ENCODE results near the gene FPR3. TPM values are rescaled to one million over a fixed set of nuclear protein-coding genes. Genes with fewer than 3 reads are reported as not detected.
A peak's percentile ranks its signal among the peaks of the same experiment; 100 is the strongest.
"Not testable (repeated sequence)": the region's sequence is repeated elsewhere in the genome, so short reads cannot be mapped to it uniquely, and the experiment has no call there.

FPR3 gene
- total RNA-seq, 2 experiments from 2014 or later, result not detected

DNA sequence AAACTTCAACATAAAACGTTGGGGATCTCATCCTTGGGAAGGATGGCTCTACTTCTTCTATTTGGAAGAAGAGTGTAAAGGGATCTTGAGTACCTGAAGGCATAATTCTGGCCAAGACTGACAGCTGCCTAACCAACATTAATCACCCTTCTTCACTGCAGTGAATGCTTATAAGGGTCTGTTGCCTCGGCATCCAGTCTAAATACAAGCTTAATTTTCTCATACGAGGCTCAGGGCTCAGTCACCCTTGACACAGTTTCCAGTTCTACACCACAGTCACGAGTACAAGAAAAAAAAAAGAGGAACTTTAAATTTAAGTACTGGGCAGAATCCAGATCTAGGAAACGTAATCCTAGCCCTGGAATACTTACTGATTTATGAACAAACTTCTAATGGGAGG, 9.0 kb downstream of the FPR3 start:
- POLR2A ChIA-PET, result no interaction called here
- peaks cover 9% of the 10 kb centered on the region for H3K27me3 Mint-ChIP-seq
- CTCF ChIA-PET, result no interaction called here
- Histone ChIP-seq H3K4me1 (ENCODE audit: insufficient read depth, low read length) (no peaks in the 10 kb centered on the region), H3K36me3 (ENCODE audit: insufficient read depth, low read length) (no peaks in the 10 kb centered on the region), H3K9me3 (ENCODE audit: control insufficient read depth in 1 of 2, insufficient read depth in 1 of 2, low read length in 2 of 2) (peaks cover 0 to 19% of the 10 kb centered on the region in 2 experiments), H3K4me3 (ENCODE audit: low read length) (no peak overlapping the region), H3K27ac (ENCODE audit: low read depth in 1 of 2, low read length in 2 of 2) (no peak overlapping the region), H3K27me3 (ENCODE audit: control insufficient read depth in 1 of 2, insufficient read depth in 2 of 2, low read length in 2 of 2) (no peaks in the 10 kb centered on the region)
- intact Hi-C loops (cut with DNase I, micrococcal nuclease), result no loop called here
- no peaks in the 10 kb centered on the region for H3K36me3 Mint-ChIP-seq (ENCODE audit: low read depth)
- H3K9me3 Mint-ChIP-seq, result no peaks in the 10 kb centered on the region
- TF ChIP-seq, protein P1, sequence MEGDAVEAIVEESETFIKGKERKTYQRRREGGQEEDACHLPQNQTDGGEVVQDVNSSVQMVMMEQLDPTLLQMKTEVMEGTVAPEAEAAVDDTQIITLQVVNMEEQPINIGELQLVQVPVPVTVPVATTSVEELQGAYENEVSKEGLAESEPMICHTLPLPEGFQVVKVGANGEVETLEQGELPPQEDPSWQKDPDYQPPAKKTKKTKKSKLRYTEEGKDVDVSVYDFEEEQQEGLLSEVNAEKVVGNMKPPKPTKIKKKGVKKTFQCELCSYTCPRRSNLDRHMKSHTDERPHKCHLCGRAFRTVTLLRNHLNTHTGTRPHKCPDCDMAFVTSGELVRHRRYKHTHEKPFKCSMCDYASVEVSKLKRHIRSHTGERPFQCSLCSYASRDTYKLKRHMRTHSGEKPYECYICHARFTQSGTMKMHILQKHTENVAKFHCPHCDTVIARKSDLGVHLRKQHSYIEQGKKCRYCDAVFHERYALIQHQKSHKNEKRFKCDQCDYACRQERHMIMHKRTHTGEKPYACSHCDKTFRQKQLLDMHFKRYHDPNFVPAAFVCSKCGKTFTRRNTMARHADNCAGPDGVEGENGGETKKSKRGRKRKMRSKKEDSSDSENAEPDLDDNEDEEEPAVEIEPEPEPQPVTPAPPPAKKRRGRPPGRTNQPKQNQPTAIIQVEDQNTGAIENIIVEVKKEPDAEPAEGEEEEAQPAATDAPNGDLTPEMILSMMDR (IDR thresholded peaks at IDR 0.05), result no peak
- no peaks in the 10 kb centered on the region for H3K4me1 Mint-ChIP-seq (ENCODE audit: low read depth)
- DNase-seq, result peak in 2 of 14 experiments; percentile 43 to 45
- no peak overlapping the region for H3K4me3 Mint-ChIP-seq
- no peak overlapping the region for H3K27ac Mint-ChIP-seq
- no peak for ATAC-seq (ENCODE audit: poor library complexity)

- H3K36me3 Mint-ChIP-seq (ENCODE audit: low read depth); POLR2A ChIA-PET; H3K27ac Mint-ChIP-seq; H3K27me3 Mint-ChIP-seq; intact Hi-C loops (cut with DNase I, micrococcal nuclease); H3K4me3 Mint-ChIP-seq; H3K27ac ChIP-seq (ENCODE audit: low read depth in 1 of 2, low read length in 2 of 2); H3K36me3 ChIP-seq (ENCODE audit: insufficient read depth, low read length); H3K9me3 Mint-ChIP-seq; H3K4me1 Mint-ChIP-seq (ENCODE audit: low read depth); DNase-seq; ATAC-seq (ENCODE audit: poor library complexity); H3K4me3 ChIP-seq (ENCODE audit: low read length); H3K27me3 ChIP-seq (ENCODE audit: control insufficient read depth in 1 of 2, insufficient read depth in 2 of 2, low read length in 2 of 2); H3K4me1 ChIP-seq (ENCODE audit: insufficient read depth, low read length): not testable (repeated sequence)
- H3K9me3 ChIP-seq (ENCODE audit: control insufficient read depth in 1 of 2, insufficient read depth in 1 of 2, low read length in 2 of 2), result peaks cover 0 to 14% of the 10 kb centered on the region in 2 experiments
- CTCF ChIA-PET, result interaction anchor here (0.6 kb wide), 1 partner anchor 8 kb away, joined by 3 read pairs; no protein-coding TSS in a partner anchor
These were observed 9.8 kb downstream of the FPR3 start for GRCh38 chr19:51804789-51805188.

- DNase-seq; H3K4me1 Mint-ChIP-seq (ENCODE audit: low read depth); H3K27ac ChIP-seq (ENCODE audit: low read depth in 1 of 2, low read length in 2 of 2); ATAC-seq (ENCODE audit: poor library complexity); H3K9me3 Mint-ChIP-seq; H3K4me1 ChIP-seq (ENCODE audit: insufficient read depth, low read length); H3K4me3 ChIP-seq (ENCODE audit: low read length); CTCF ChIA-PET; intact Hi-C loops (cut with DNase I, micrococcal nuclease); H3K27ac Mint-ChIP-seq; H3K4me3 Mint-ChIP-seq; H3K27me3 Mint-ChIP-seq; H3K9me3 ChIP-seq (ENCODE audit: control insufficient read depth in 1 of 2, insufficient read depth in 1 of 2, low read length in 2 of 2); H3K36me3 ChIP-seq (ENCODE audit: insufficient read depth, low read length); H3K36me3 Mint-ChIP-seq (ENCODE audit: low read depth); H3K27me3 ChIP-seq (ENCODE audit: control insufficient read depth in 1 of 2, insufficient read depth in 2 of 2, low read length in 2 of 2); POLR2A ChIA-PET: not testable (repeated sequence)
These were observed 10.4 kb downstream of the FPR3 start for GRCh38 chr19:51805396-51805795.

DNA sequence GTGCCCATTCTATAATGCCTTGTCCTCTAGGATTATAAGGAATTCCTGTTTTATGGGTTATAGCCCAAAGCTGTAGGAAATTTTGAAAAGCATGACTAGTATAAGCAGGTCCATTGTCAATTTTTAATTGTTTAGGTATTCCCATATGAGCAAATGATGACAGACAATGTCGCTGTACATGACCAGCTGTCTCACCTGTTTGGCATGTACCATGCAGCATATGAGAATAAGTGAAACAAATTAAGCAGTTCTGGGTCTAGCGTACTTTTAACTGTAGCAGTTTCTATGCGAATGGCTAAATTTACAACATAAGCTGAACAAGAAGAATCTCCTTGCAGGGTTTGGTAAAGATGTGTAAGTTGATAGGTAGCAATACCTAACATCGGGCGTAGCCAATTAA, 11.6 kb downstream of the FPR3 start:
- ATAC-seq (ENCODE audit: poor library complexity); H3K36me3 ChIP-seq (ENCODE audit: insufficient read depth, low read length); H3K27me3 Mint-ChIP-seq; H3K9me3 Mint-ChIP-seq; intact Hi-C loops (cut with DNase I, micrococcal nuclease); DNase-seq; H3K4me3 ChIP-seq (ENCODE audit: low read length); POLR2A ChIA-PET; H3K27ac ChIP-seq (ENCODE audit: low read depth in 1 of 2, low read length in 2 of 2); H3K27ac Mint-ChIP-seq; H3K4me3 Mint-ChIP-seq; CTCF ChIA-PET; H3K4me1 Mint-ChIP-seq (ENCODE audit: low read depth); H3K36me3 Mint-ChIP-seq (ENCODE audit: low read depth); H3K4me1 ChIP-seq (ENCODE audit: insufficient read depth, low read length); H3K27me3 ChIP-seq (ENCODE audit: control insufficient read depth in 1 of 2, insufficient read depth in 2 of 2, low read length in 2 of 2): not testable (repeated sequence)
- peaks cover 0 to 12% of the 10 kb centered on the region in 2 experiments for H3K9me3 ChIP-seq (ENCODE audit: control insufficient read depth in 1 of 2, insufficient read depth in 1 of 2, low read length in 2 of 2)

Measured in CD4-positive, alpha-beta T cell (primary cell).